ENCODE measurements around the gene NAA25. TPM values are rescaled to one million over a fixed set of nuclear protein-coding genes. Genes with fewer than 3 reads are reported as not detected.

The NAA25 gene
- total RNA-seq, 2 donors from 2014 or later = 14.3 to 19.7 TPM

- Histone ChIP-seq H3K27ac (no peak overlapping the region), H3K27me3 (no peaks in the 10 kb centered on the region), H3K36me3 (peaks cover 5% of the 10 kb centered on the region), H3K9me3 (no peaks in the 10 kb centered on the region), H3K4me1 (no peaks in the 10 kb centered on the region), H3K4me3 (no peak overlapping the region), H3K9ac (ENCODE audit: low read depth in 2 of 2, low read length in 2 of 2) (no peak overlapping the region)
- intact Hi-C loops (cut with DNase I) = no loop called here
- no peak for DNase-seq
- TF ChIP-seq CTCF (IDR thresholded peaks at IDR 0.05) = no peak
Measured at GRCh38 chr12:112035219-112035785, 73.3 kb downstream of the NAA25 start.

DNA sequence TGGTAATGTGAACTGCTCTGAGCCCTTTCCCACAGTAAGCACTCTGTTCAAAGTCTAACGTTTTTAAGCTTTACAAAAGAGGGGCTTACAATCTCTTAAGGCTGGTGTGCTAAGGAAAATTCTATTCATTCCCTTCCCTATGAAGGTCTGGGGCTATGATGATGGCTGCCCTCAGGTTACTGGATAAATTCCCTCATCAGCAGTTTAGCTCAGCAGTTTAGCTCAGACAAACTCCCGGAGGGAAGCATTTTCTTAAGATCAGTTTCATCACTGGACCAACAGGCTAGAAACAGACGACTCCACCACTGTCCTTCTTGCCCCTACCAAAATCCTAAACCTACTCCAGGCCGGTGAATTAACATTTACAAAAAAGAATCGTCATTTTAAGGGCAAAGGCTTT lies 76.3 kb downstream of the NAA25 start:
- no peak overlapping the region for H3K27ac ChIP-seq
- peaks cover 5% of the 10 kb centered on the region for H3K36me3 ChIP-seq
- H3K9me3 ChIP-seq = no peaks in the 10 kb centered on the region
- no peak for TF ChIP-seq CTCF (IDR thresholded peaks at IDR 0.05)
- intact Hi-C loops (cut with DNase I) = no loop called here
- no peaks in the 10 kb centered on the region for H3K4me1 ChIP-seq
- no peaks in the 10 kb centered on the region for H3K27me3 ChIP-seq
- H3K9ac ChIP-seq (ENCODE audit: low read depth in 2 of 2, low read length in 2 of 2) = no peak overlapping the region
- no peak overlapping the region for H3K4me3 ChIP-seq
- DNase-seq = no peak

DNA sequence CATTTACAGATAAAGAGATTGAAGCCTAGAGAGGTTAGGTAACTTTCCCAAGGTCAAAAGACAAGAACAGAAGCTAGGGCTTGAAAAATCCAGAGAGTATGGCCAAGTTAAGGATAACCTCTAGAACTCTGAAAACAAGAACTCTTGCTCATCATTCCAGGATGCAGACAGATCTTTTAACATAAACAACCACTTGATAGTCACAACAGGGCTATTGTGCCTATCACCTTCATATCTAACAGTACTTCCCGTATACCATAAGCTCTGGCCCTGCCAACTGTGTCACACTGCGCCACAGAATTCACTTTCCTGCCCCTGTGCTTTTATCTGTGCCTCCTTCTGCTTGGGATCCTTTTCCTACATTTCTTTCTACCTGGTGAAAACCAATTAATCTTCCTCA lies 77.1 kb downstream of the NAA25 start:
- no peak overlapping the region for H3K9ac ChIP-seq (ENCODE audit: low read depth in 2 of 2, low read length in 2 of 2)
- DNase-seq = no peak
- no peaks in the 10 kb centered on the region for H3K27me3 ChIP-seq
- peaks cover 5% of the 10 kb centered on the region for H3K36me3 ChIP-seq
- H3K9me3 ChIP-seq = no peaks in the 10 kb centered on the region
- H3K27ac ChIP-seq = no peak overlapping the region
- intact Hi-C loops (cut with DNase I) = no loop called here
- no peak overlapping the region for H3K4me3 ChIP-seq
- TF ChIP-seq CTCF (IDR thresholded peaks at IDR 0.05) = no peak
- H3K4me1 ChIP-seq = no peaks in the 10 kb centered on the region

DNA sequence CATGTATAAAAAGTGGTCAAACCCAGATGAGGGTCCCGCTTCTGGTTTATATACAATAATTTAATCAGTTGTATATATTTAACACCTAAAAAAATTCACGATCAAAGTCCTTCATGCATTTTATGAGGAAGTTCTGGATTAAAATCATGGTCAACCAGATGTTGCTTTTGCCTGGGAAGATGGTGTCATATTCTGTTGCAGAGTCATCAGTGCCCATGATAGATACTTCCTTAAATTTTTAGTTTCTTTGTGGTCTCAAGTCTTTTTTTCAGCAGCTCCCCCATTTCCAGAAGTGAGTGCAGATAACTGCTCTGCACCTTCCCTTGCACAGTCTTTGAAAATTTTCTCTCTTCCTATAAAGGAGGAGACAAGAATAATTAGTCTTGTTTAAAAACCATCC lies 79.3 kb downstream of the NAA25 start:
- intact Hi-C loops (cut with DNase I) = no loop called here
- peaks cover 5% of the 10 kb centered on the region for H3K36me3 ChIP-seq

DNA sequence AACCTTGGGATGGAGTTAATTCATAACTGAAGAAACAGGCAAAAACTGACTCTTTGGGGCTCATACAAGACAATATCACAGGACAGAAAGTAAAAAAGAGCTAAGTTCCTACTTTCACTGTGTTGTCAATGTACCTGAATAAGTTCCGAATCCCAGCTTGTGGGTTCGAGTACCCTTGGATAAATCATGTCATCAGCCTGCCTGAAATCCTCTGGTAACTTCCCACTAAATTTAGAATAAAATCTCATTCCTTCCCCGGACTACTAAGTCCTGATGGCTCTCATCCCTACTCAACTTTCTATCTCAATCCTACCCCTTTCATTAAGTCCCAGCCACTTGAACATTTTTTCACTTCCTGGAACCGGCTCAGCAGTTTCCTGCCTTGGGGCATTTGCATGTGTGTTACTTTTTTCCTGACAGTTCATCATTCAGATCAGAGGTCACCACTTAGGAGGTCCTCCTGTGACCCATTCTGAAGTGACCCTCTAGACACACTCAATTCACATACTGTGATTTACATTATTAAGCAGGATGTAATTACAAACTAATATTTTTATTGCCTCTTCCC lies 82.7 kb downstream of the NAA25 start:
- Histone ChIP-seq H3K36me3 (peaks cover 7% of the 10 kb centered on the region), H3K9me3 (no peaks in the 10 kb centered on the region), H3K9ac (ENCODE audit: low read depth in 2 of 2, low read length in 2 of 2) (no peak overlapping the region), H3K27me3 (no peaks in the 10 kb centered on the region), H3K4me1 (no peaks in the 10 kb centered on the region), H3K4me3 (no peak overlapping the region), H3K27ac (no peak overlapping the region)
- TF ChIP-seq CTCF (IDR thresholded peaks at IDR 0.05) = no peak
- intact Hi-C loops (cut with DNase I) = no loop called here
- no peak for DNase-seq

More for the DNA sequence above, 79.3 kb downstream of the NAA25 start:
- no peak for TF ChIP-seq CTCF (IDR thresholded peaks at IDR 0.05)
- H3K27ac ChIP-seq = no peak overlapping the region
- no peak overlapping the region for H3K4me3 ChIP-seq
- no peak for DNase-seq
- H3K27me3 ChIP-seq = no peaks in the 10 kb centered on the region
- no peak overlapping the region for H3K9ac ChIP-seq (ENCODE audit: low read depth in 2 of 2, low read length in 2 of 2)
- no peaks in the 10 kb centered on the region for H3K4me1 ChIP-seq
- no peaks in the 10 kb centered on the region for H3K9me3 ChIP-seq
